ENCODE data around the gene ZBTB45.
A peak's percentile ranks its signal among the peaks of the same experiment; 100 is the strongest.
"Not testable (repeated sequence)": the region's sequence is repeated elsewhere in the genome, so short reads cannot be mapped to it uniquely, and the experiment has no call there.

ZBTB45 gene

DNA sequence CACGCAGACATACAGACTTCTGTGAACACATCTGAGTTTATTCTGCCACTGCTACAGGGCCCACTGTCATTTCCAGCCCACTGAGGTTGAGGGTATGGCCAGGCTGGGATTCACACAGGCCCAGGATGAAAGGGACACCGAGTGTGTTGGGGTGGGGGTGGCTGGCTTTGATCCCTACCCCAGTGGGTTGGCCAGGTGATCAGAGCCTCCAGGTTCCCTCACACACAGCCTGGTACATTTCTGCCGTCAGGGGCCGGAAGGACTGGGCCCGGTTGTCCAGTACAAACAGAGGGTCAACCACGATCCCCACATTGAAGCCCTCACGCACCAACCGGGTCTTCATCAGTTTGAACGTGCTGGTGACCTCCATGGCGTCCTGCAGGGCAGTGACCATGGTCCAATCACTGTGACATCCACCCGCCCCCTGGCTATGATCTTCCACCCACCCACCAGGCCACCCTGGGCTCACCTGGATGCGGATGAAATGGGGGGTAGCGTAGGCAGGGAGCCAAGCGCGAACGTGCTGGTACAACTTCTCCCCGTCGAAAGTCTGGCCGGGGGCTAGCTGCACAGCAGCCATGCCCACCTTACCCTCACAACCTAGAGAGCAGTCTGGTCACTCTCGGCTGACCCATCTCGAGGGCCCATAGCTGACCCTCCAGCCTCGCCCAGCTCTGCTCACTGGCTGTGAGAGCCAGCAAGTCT lies 21.1 kb downstream of the ZBTB45 start:
- Histone ChIP-seq H3K4me3 (ENCODE audit: low read length in 2 of 2) (peak overlapping the region; percentile 56 to 84), H3K36me3 (ENCODE audit: control insufficient read depth in 2 of 2, insufficient read depth in 2 of 2, low read length in 2 of 2) (no peaks in the 10 kb centered on the region), H3K27me3 (ENCODE audit: control insufficient read depth in 1 of 2, insufficient read depth in 2 of 2, low read length in 2 of 2) (no peaks in the 10 kb centered on the region), H3K4me1 (ENCODE audit: control insufficient read depth, insufficient read depth, low read length) (peaks cover 23% of the 10 kb centered on the region), H3K27ac (ENCODE audit: low read length) (no peak overlapping the region), H3K9ac (ENCODE audit: low read length in 2 of 2) (peak overlapping the region in 1 of 2 donors; percentile 47), H3K9me3 (ENCODE audit: control insufficient read depth in 2 of 2, low read length in 2 of 2) (no peaks in the 10 kb centered on the region)

DNA sequence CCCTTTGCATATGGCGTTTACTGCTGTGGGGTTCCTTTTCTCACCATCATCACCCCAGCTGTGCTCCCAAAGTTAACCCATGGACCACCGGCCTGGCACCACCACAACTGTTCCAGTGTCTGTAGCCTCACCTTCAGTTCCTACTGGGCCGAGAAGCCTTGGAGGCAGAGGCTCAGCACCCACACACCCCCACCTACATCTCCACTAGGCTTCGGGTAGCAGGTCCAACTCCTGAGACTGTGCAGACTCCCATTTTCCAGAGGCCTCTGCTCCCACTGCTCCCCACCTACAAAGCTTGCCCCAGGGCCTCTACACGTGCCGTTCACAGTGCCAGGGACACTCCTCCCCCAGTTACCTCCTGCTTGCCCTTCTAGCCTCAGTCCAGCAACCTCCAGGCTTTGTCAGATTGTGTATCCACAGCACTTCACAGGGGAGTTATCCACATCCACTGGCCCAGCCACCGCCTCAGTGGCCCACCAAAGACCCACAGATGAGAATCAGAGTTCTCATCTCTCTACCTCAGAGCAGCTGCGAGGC lies 21.9 kb downstream of the ZBTB45 start:
- no peak overlapping the region for H3K4me3 ChIP-seq (ENCODE audit: low read length in 2 of 2)
- H3K27me3 ChIP-seq (ENCODE audit: control insufficient read depth in 1 of 2, insufficient read depth in 2 of 2, low read length in 2 of 2) = no peaks in the 10 kb centered on the region
- H3K4me1 ChIP-seq (ENCODE audit: control insufficient read depth, insufficient read depth, low read length) = peaks cover 23% of the 10 kb centered on the region
- H3K36me3 ChIP-seq (ENCODE audit: control insufficient read depth in 2 of 2, insufficient read depth in 2 of 2, low read length in 2 of 2) = no peaks in the 10 kb centered on the region
- H3K9ac ChIP-seq (ENCODE audit: low read length in 2 of 2) = no peak overlapping the region
- H3K27ac ChIP-seq (ENCODE audit: low read length) = no peak overlapping the region
- no peaks in the 10 kb centered on the region for H3K9me3 ChIP-seq (ENCODE audit: control insufficient read depth in 2 of 2, low read length in 2 of 2)

DNA sequence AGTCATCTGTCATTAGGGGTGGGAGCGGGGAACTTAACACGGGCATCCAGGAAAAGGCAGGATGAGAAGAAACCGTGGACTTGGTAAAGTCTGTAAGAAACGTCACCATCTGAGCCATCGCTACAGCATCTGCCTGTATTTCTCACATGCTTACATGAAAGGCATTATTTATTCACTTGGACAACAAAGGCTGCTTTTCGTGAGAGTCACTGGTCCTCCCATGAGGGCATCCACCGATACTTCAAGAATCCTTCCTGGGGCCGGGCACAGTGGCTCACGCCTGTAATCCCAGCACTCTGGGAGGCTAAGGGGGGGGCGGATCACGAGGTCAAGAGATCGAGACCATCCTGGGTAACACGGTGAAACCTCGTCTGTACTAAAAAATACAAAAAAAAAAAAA lies 27.3 kb downstream of the ZBTB45 start:
- Histone ChIP-seq H3K27ac (ENCODE audit: low read length) (no peak overlapping the region), H3K9ac (ENCODE audit: low read length in 2 of 2) (no peak overlapping the region), H3K27me3 (ENCODE audit: control insufficient read depth in 1 of 2, insufficient read depth in 2 of 2, low read length in 2 of 2) (no peaks in the 10 kb centered on the region), H3K9me3 (ENCODE audit: control insufficient read depth in 2 of 2, low read length in 2 of 2) (no peaks in the 10 kb centered on the region), H3K4me3 (ENCODE audit: low read length in 2 of 2) (no peak overlapping the region), H3K4me1 (ENCODE audit: control insufficient read depth, insufficient read depth, low read length) (no peaks in the 10 kb centered on the region), H3K36me3 (ENCODE audit: control insufficient read depth in 2 of 2, insufficient read depth in 2 of 2, low read length in 2 of 2) (no peaks in the 10 kb centered on the region)

DNA sequence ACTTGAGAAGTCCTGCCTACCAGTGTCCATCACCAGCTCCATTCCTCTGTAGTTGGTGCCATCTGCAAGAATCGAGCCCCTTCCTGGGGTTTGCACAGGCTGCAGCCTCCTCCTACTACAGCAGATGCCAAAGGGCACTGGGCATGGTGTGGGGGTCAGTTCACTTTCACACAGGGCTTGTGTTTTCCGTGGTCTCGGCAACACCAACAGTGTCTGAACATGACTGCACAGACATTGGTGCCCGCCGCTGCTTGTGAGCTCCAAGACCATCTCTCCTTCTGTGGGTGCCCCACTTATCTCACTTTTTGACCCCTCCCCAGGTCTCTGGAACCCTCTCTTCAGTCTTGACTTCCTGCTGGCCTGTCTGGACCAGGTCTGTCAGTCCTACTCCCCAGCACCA lies 28.2 kb downstream of the ZBTB45 start:
- Histone ChIP-seq H3K27me3 (ENCODE audit: control insufficient read depth in 1 of 2, insufficient read depth in 2 of 2, low read length in 2 of 2) (no peaks in the 10 kb centered on the region), H3K4me3 (ENCODE audit: low read length in 2 of 2) (no peak overlapping the region), H3K36me3 (ENCODE audit: control insufficient read depth in 2 of 2, insufficient read depth in 2 of 2, low read length in 2 of 2) (no peaks in the 10 kb centered on the region), H3K9me3 (ENCODE audit: control insufficient read depth in 2 of 2, low read length in 2 of 2) (no peaks in the 10 kb centered on the region), H3K27ac (ENCODE audit: low read length) (no peak overlapping the region), H3K9ac (ENCODE audit: low read length in 2 of 2) (no peak overlapping the region), H3K4me1 (ENCODE audit: control insufficient read depth, insufficient read depth, low read length) (no peaks in the 10 kb centered on the region)

DNA sequence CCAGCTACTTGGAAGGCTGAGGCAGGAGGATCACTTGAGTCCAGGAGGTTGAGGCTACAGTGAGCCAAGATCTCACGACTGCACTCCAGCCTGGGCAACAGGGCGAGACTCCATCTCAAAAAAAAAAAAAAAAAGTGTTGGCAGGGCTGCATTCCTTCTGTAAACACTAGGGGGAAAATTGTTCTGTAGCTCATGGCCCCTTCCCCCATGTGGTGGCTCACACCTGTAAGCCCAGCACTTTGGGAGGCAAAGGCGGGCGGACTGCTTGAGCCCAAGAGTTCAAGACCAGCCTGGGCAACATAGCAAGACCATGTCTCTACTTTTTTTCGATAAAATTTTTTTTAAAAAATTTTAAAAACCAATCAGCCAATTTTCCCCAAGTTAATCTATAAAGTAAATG lies 35.3 kb downstream of the ZBTB45 start:
- not testable (repeated sequence) for H3K27me3 ChIP-seq (ENCODE audit: control insufficient read depth in 1 of 2, insufficient read depth in 2 of 2, low read length in 2 of 2); H3K4me3 ChIP-seq (ENCODE audit: low read length in 2 of 2); H3K9ac ChIP-seq (ENCODE audit: low read length in 2 of 2); H3K36me3 ChIP-seq (ENCODE audit: control insufficient read depth in 2 of 2, insufficient read depth in 2 of 2, low read length in 2 of 2); H3K4me1 ChIP-seq (ENCODE audit: control insufficient read depth, insufficient read depth, low read length); H3K27ac ChIP-seq (ENCODE audit: low read length); H3K9me3 ChIP-seq (ENCODE audit: control insufficient read depth in 2 of 2, low read length in 2 of 2)

DNA sequence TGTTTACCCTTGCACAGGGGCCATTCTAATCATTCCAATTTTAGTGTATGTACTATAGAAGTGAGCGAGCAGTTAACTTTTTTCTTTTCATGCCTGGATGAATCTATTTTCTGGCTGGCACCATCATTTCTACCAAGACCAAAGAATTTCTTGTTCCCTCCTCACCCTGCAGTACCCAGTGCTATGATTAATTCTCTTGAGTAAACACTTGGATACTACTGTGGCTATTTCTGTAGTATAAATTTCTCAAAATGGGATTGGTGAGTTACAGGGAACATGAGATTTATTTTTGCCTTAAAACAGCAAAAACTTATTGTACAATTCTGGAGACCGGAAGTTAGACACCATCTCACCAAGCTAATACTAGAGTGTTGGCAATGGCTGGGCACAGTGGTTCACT lies 35.8 kb downstream of the ZBTB45 start:
- Histone ChIP-seq H3K9me3 (ENCODE audit: control insufficient read depth in 2 of 2, low read length in 2 of 2) (no peaks in the 10 kb centered on the region), H3K4me3 (ENCODE audit: low read length in 2 of 2) (no peak overlapping the region), H3K9ac (ENCODE audit: low read length in 2 of 2) (no peak overlapping the region), H3K4me1 (ENCODE audit: control insufficient read depth, insufficient read depth, low read length) (no peaks in the 10 kb centered on the region), H3K27me3 (ENCODE audit: control insufficient read depth in 1 of 2, insufficient read depth in 2 of 2, low read length in 2 of 2) (no peaks in the 10 kb centered on the region), H3K36me3 (ENCODE audit: control insufficient read depth in 2 of 2, insufficient read depth in 2 of 2, low read length in 2 of 2) (peaks cover 8 to 9% of the 10 kb centered on the region in 2 donors), H3K27ac (ENCODE audit: low read length) (no peak overlapping the region)

DNA sequence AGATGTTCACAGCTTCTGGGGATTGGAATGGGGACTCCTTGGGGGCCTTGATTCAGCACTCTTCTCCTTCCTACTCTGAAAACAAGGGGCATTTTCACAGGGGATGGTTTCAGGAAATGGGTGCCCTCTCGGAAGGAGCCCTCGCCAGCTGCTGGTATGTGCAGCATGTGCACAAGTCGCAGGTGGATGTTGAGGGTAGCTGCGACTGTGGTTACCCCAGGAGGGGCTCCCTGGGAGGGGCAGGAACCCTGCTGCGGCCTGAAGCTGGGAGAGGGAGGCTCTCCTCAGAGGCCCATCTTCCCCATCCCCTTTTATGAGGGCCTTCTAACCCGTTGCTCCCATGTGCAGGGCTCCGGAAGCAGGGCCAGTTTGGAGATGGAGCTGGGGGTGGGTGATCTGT lies 37.2 kb downstream of the ZBTB45 start:
- Histone ChIP-seq H3K9me3 (ENCODE audit: control insufficient read depth in 2 of 2, low read length in 2 of 2) (no peaks in the 10 kb centered on the region), H3K9ac (ENCODE audit: low read length in 2 of 2) (no peak overlapping the region), H3K4me3 (ENCODE audit: low read length in 2 of 2) (no peak overlapping the region), H3K36me3 (ENCODE audit: control insufficient read depth in 2 of 2, insufficient read depth in 2 of 2, low read length in 2 of 2) (peaks cover 8 to 9% of the 10 kb centered on the region in 2 donors), H3K27ac (ENCODE audit: low read length) (no peak overlapping the region), H3K4me1 (ENCODE audit: control insufficient read depth, insufficient read depth, low read length) (peaks cover 2% of the 10 kb centered on the region), H3K27me3 (ENCODE audit: control insufficient read depth in 1 of 2, insufficient read depth in 2 of 2, low read length in 2 of 2) (no peaks in the 10 kb centered on the region)

DNA sequence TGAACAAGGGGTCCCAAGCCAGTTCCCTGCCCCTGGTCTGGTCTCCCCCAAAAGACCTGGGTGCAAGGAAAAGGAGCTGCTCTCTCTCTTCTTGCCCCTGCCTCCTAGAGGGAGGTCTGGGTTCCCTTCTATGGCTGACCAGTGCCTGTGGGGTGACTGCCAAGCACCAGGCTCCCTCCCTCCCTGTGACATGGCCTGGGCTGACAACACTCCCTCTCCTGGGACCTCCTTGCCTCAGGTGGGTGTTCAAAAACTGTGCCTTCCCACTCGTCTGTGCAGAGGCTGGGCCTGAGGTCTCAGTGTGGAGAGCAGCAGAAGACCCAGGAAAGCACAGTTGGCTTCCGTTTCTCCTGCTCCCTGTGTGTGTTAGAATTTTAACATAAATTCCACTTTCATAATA lies 38.8 kb downstream of the ZBTB45 start:
- H3K27ac ChIP-seq (ENCODE audit: low read length) = no peak overlapping the region
- H3K9ac ChIP-seq (ENCODE audit: low read length in 2 of 2) = no peak overlapping the region
- no peaks in the 10 kb centered on the region for H3K9me3 ChIP-seq (ENCODE audit: control insufficient read depth in 2 of 2, low read length in 2 of 2)
- peaks cover 11% of the 10 kb centered on the region for H3K4me1 ChIP-seq (ENCODE audit: control insufficient read depth, insufficient read depth, low read length)
- H3K4me3 ChIP-seq (ENCODE audit: low read length in 2 of 2) = no peak overlapping the region
- H3K36me3 ChIP-seq (ENCODE audit: control insufficient read depth in 2 of 2, insufficient read depth in 2 of 2, low read length in 2 of 2) = peaks cover 8 to 9% of the 10 kb centered on the region in 2 donors
- H3K27me3 ChIP-seq (ENCODE audit: control insufficient read depth in 1 of 2, insufficient read depth in 2 of 2, low read length in 2 of 2) = no peaks in the 10 kb centered on the region

DNA sequence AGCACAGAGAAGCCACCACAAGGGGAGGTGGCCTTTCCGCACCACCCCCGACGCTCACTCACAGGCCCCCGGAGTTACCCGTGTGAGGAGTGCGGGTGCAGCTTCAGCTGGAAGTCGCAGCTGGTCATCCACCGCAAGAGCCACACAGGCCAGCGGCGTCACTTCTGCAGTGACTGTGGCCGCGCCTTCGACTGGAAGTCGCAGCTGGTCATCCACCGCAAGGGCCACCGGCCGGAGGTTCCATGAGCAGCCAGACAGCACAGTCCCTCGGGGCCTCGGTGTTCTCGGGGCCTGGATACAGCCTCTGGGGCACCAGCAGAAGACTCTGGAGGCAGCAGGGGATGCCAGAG lies 39.2 kb downstream of the ZBTB45 start:
- peaks cover 14% of the 10 kb centered on the region for H3K4me1 ChIP-seq (ENCODE audit: control insufficient read depth, insufficient read depth, low read length)
- H3K9ac ChIP-seq (ENCODE audit: low read length in 2 of 2) = no peak overlapping the region
- no peak overlapping the region for H3K27ac ChIP-seq (ENCODE audit: low read length)
- H3K4me3 ChIP-seq (ENCODE audit: low read length in 2 of 2) = no peak overlapping the region
- H3K9me3 ChIP-seq (ENCODE audit: control insufficient read depth in 2 of 2, low read length in 2 of 2) = no peaks in the 10 kb centered on the region
- no peaks in the 10 kb centered on the region for H3K27me3 ChIP-seq (ENCODE audit: control insufficient read depth in 1 of 2, insufficient read depth in 2 of 2, low read length in 2 of 2)
- peaks cover 8 to 9% of the 10 kb centered on the region in 2 donors for H3K36me3 ChIP-seq (ENCODE audit: control insufficient read depth in 2 of 2, insufficient read depth in 2 of 2, low read length in 2 of 2)

DNA sequence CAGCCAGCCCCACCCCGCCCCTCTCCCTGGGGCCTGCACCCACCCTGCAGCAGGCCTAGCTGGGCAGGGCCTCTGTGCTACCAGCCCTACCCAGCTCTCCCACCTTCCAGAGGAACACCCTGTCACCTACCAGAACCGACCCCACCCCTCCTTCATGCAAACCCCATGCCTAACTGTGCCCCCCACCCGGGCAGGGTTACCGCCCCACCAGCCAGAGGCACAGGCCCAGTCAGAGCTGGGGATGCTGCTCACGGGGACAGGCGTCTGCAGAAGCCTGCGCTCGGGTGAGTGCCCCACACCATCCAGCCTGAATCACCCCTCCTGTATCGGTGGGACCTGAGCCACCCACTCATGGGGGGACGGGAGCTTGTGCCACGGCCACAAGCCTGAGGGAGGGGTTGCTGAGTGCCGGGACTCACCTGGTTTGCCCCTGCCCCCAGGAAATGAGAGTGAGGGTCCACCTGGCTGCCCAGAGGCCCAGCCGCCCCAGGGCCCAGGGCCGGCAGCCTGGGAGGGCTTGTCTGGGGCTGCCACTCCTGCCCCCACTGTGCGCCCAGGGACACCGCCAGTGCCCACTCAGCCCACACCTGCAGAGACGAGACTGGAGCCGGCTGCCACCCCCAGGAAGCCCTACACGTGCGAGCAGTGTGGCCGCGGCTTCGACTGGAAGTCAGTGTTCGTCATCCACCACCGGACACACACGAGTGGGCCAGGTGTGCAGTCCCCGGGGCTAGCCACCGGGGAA lies 39.7 kb downstream of the ZBTB45 start:
- H3K4me3 ChIP-seq (ENCODE audit: low read length in 2 of 2) = no peak overlapping the region
- peaks cover 8 to 9% of the 10 kb centered on the region in 2 donors for H3K36me3 ChIP-seq (ENCODE audit: control insufficient read depth in 2 of 2, insufficient read depth in 2 of 2, low read length in 2 of 2)
- no peak overlapping the region for H3K27ac ChIP-seq (ENCODE audit: low read length)
- peaks cover 20% of the 10 kb centered on the region for H3K4me1 ChIP-seq (ENCODE audit: control insufficient read depth, insufficient read depth, low read length)
- H3K9me3 ChIP-seq (ENCODE audit: control insufficient read depth in 2 of 2, low read length in 2 of 2) = no peaks in the 10 kb centered on the region
- no peaks in the 10 kb centered on the region for H3K27me3 ChIP-seq (ENCODE audit: control insufficient read depth in 1 of 2, insufficient read depth in 2 of 2, low read length in 2 of 2)
- H3K9ac ChIP-seq (ENCODE audit: low read length in 2 of 2) = no peak overlapping the region

DNA sequence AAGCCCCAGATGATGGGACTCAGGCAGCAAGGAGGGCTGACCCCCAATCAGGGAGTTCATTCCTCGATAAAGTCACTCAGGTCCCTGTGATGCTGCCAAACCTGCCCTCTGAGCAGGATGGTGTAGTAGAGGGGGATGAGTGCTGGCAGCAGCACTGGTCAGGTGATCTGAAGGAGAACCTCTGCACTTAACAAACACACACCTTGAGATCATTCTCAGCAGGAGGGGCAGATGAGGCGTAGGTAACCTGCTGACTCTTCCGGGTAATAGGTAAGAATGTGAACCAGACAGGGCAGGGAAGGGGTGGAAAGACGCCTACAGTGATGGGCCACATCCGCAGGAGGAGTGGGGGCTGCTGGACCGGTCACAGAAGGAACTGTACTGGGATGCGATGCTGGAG lies 40.3 kb downstream of the ZBTB45 start:
- no peak overlapping the region for H3K9ac ChIP-seq (ENCODE audit: low read length in 2 of 2)
- H3K36me3 ChIP-seq (ENCODE audit: control insufficient read depth in 2 of 2, insufficient read depth in 2 of 2, low read length in 2 of 2) = peaks cover 8 to 9% of the 10 kb centered on the region in 2 donors
- no peak overlapping the region for H3K4me3 ChIP-seq (ENCODE audit: low read length in 2 of 2)
- no peaks in the 10 kb centered on the region for H3K27me3 ChIP-seq (ENCODE audit: control insufficient read depth in 1 of 2, insufficient read depth in 2 of 2, low read length in 2 of 2)
- H3K4me1 ChIP-seq (ENCODE audit: control insufficient read depth, insufficient read depth, low read length) = peaks cover 21% of the 10 kb centered on the region
- H3K27ac ChIP-seq (ENCODE audit: low read length) = no peak overlapping the region
- H3K9me3 ChIP-seq (ENCODE audit: control insufficient read depth in 2 of 2, low read length in 2 of 2) = no peaks in the 10 kb centered on the region

Data from stomach smooth muscle (tissue), 2 donors.